SK-N-SH (cell line): Measurements from ENCODE around the gene CTSH. TPM values are rescaled to one million over a fixed set of nuclear protein-coding genes. Genes with fewer than 3 reads are reported as not detected.
A peak's percentile ranks its signal among the peaks of the same experiment; 100 is the strongest.

ENCODE experiments used
- CTCF ChIA-PET: fragments of 300-600, 350-600 bp; formaldehyde crosslinking; extraction: SDS; loops from one replicate; lab custom pipeline; 2021; lab: Yijun Ruan, JAX
- POLR2A ChIA-PET: fragments of 350-600 bp; sonication (Branson Sonifier 250); formaldehyde crosslinking; extraction: SDS; loops from one replicate; lab custom pipeline; 2020; ENCODE audit warnings: antibody characterized with exemption, inconsistent platforms; lab: Yijun Ruan, JAX
- DNase-seq: peaks from one replicate; pipeline ENCODE4 v3.0.0; 2012
- H2AFZ ChIP-seq: fragments of 200-600 bp; sonication (generic); 2 replicates; pipeline ENCODE4 v1.8.1; 2016; ENCODE audit warnings: antibody characterized with exemption, mild to moderate bottlenecking, low read depth
- H3F3A ChIP-seq: fragments of 200-600 bp; sonication (generic); replicated peaks from 2 replicates; pipeline ENCODE3; 2016; ENCODE audit warnings: antibody characterized with exemption, mild to moderate bottlenecking; ENCODE audit not compliant: insufficient read depth
- H3K27ac ChIP-seq, 2 experiments: fragments of 200-500 bp in 1 of 2; fragments of 200-600 bp in 1 of 2; sonication (Bioruptor generic) in 1 of 2; sonication (generic), shearing (Covaris generic) in 1 of 2; 2 replicates each; pipeline versions ENCODE4 v1.5.1 to v1.6.1; 2014 to 2016; ENCODE audit warnings: low read depth in 2 of 2, inconsistent platforms in 1 of 2, low read length in 1 of 2, mild to moderate bottlenecking in 1 of 2, mixed read lengths in 1 of 2
- H3K27me3 ChIP-seq: fragments of 200-600 bp; sonication (generic), shearing (Covaris generic); 2 replicates; pipeline ENCODE4 v1.6.1; 2016; ENCODE audit warnings: mixed run types; ENCODE audit not compliant: insufficient read depth
- H3K36me3 ChIP-seq, 2 experiments: fragments of 200-500 bp in 1 of 2; fragments of 200-600 bp in 1 of 2; sonication (Bioruptor generic) in 1 of 2; sonication (generic) in 1 of 2; replicated peaks in 1 of 2; 2 replicates each; pipeline versions ENCODE3 to v1.5.1; 2014 to 2016; ENCODE audit warnings: low read length in 1 of 2, mild to moderate bottlenecking in 1 of 2; ENCODE audit not compliant: insufficient read depth in 2 of 2, control insufficient read depth in 1 of 2
- H3K4me1 ChIP-seq, 2 experiments: fragments of 200-500 bp in 1 of 2; fragments of 200-600 bp in 1 of 2; sonication (Bioruptor generic) in 1 of 2; sonication (generic), shearing (Covaris generic) in 1 of 2; 2 replicates each; pipeline versions ENCODE4 v1.5.1 to v1.6.1; 2014 to 2016; ENCODE audit warnings: low read depth in 1 of 2, low read length in 1 of 2, mixed run types in 1 of 2; ENCODE audit not compliant: insufficient read depth in 2 of 2, control insufficient read depth in 1 of 2
- H3K4me2 ChIP-seq: fragments of 200-600 bp; sonication (generic), shearing (Covaris generic); 2 replicates; pipeline ENCODE4 v1.6.1; 2017; ENCODE audit warnings: mixed run types
- H3K4me3 ChIP-seq, 2 experiments: fragments of 200-500 bp in 1 of 2; fragments of 200-600 bp in 1 of 2; sonication (Bioruptor generic) in 1 of 2; sonication (generic), shearing (Covaris generic) in 1 of 2; 2 replicates each; pipeline versions ENCODE4 v1.5.1 to v1.8.1; 2014 to 2016; ENCODE audit warnings: low read depth in 2 of 2, inconsistent platforms in 1 of 2, low read length in 1 of 2, mild to moderate bottlenecking in 1 of 2, mixed read lengths in 1 of 2, moderate library complexity in 1 of 2
- H3K79me2 ChIP-seq: fragments of 200-600 bp; sonication (generic); 2 replicates; pipeline ENCODE4 v1.8.1; 2017; ENCODE audit warnings: mild to moderate bottlenecking; ENCODE audit not compliant: insufficient read depth
- H3K9ac ChIP-seq: fragments of 200-600 bp; sonication (generic); 2 replicates; pipeline ENCODE4 v1.6.1; 2017; ENCODE audit warnings: mixed run types
- H3K9me2 ChIP-seq: fragments of 200-600 bp; sonication (generic); 2 replicates; pipeline ENCODE4 v1.6.1; 2017; ENCODE audit warnings: mixed run types
- H3K9me3 ChIP-seq: fragments of 200-600 bp; sonication (generic); 2 replicates; pipeline ENCODE4 v1.6.1; 2017; ENCODE audit warnings: mixed run types, mild to moderate bottlenecking, moderate library complexity
- H4K20me1 ChIP-seq: fragments of 200-600 bp; sonication (generic); 2 replicates; pipeline ENCODE4 v1.6.1; 2017; ENCODE audit warnings: mild to moderate bottlenecking, mixed run types; ENCODE audit not compliant: insufficient read depth
- EP300 ChIP-seq, 2 experiments: IDR thresholded peaks; 2 replicates each; pipeline versions ENCODE4 v1.4.0 to v1.6.1; 2012; ENCODE audit warnings: borderline replicate concordance in 1 of 2, low read depth in 1 of 2, low read length in 1 of 2
- EZH2phosphoT487 ChIP-seq: fragments of 200-600 bp; sonication (generic); IDR thresholded peaks from 2 replicates; pipeline ENCODE4 v1.6.1; 2017; ENCODE audit warnings: low read depth, mixed run types, mild to moderate bottlenecking, antibody characterized with exemption, moderate library complexity, borderline replicate concordance
- FOXJ3 ChIP-seq: sonication (generic); formaldehyde crosslinking; IDR thresholded peaks from 2 replicates; pipeline ENCODE4 v1.5.1; 2020; ENCODE audit warnings: mild to moderate bottlenecking, missing genetic modification reagents
- JUND ChIP-seq: IDR thresholded peaks from 2 replicates; pipeline ENCODE4 v1.4.0; 2012
- NFIC ChIP-seq: IDR thresholded peaks from 2 replicates; pipeline ENCODE4 v1.4.0; 2012; ENCODE audit warnings: borderline replicate concordance
- NRF1 ChIP-seq: IDR thresholded peaks from 2 replicates; pipeline ENCODE4 v1.6.1; 2012; ENCODE audit warnings: low read depth, mild to moderate bottlenecking, low read length
- POLR2AphosphoS5 ChIP-seq: IDR thresholded peaks from 2 replicates; pipeline ENCODE4 v1.6.1; 2012; ENCODE audit warnings: low read depth, low read length
- RFX5 ChIP-seq: IDR thresholded peaks from 2 replicates; pipeline ENCODE4 v1.6.1; 2012; ENCODE audit warnings: mild to moderate bottlenecking, improper control_type of control experiment, low read length
- RXRA ChIP-seq: IDR thresholded peaks from 2 replicates; pipeline ENCODE4 v1.4.0; 2012; ENCODE audit warnings: low read depth, mild to moderate bottlenecking, borderline replicate concordance
- SMC3 ChIP-seq: IDR thresholded peaks from 2 replicates; pipeline ENCODE4 v1.6.1; 2012; ENCODE audit warnings: low read depth, low read length, improper control_type of control experiment
- TAF1 ChIP-seq: IDR thresholded peaks from 2 replicates; pipeline ENCODE4 v1.6.1; 2012; ENCODE audit warnings: low read depth, mild to moderate bottlenecking, low read length, moderate library complexity, borderline replicate concordance
- TEAD4 ChIP-seq: IDR thresholded peaks from 2 replicates; pipeline ENCODE4 v1.4.0; 2012; ENCODE audit warnings: mild to moderate bottlenecking, borderline replicate concordance; ENCODE audit not compliant: insufficient read depth
- WGBS: methylation state at CpG from one replicate; pipeline ENCODE4 v1.1.6; 2017; ENCODE audit warnings: low lambda C conversion rate; 5-methylcytosine and 5-hydroxymethylcytosine counted together
- polyA plus RNA-seq, 3 experiments: library from polyadenylated mRNA; depleted of rRNA; stranded (reverse); fragments of >200 nt; gene quantifications; 2 replicates each; pipeline ENCODE4 v1.2.3, GENCODE V29; 2012
- TF ChIP-seq, protein P1 (sequence below): IDR thresholded peaks from 2 replicates; pipeline ENCODE4 v1.6.1; 2012; ENCODE audit warnings: mild to moderate bottlenecking, low read depth, low read length, moderate library complexity
- TF ChIP-seq, protein P2 (sequence below): IDR thresholded peaks from 2 replicates; pipeline ENCODE4 v1.4.0; 2012; ENCODE audit warnings: low read depth
- TF ChIP-seq, protein P3 (sequence below): fragments of 200-600 bp; sonication (generic); IDR thresholded peaks from 2 replicates; pipeline ENCODE4 v1.6.1; 2017; ENCODE audit warnings: antibody characterized with exemption, mild to moderate bottlenecking, moderate library complexity

The CTSH gene
- polyA plus RNA-seq, 1 of the 3 experiments (the other 2 are of a cell fraction): 22.7 TPM

DNA sequence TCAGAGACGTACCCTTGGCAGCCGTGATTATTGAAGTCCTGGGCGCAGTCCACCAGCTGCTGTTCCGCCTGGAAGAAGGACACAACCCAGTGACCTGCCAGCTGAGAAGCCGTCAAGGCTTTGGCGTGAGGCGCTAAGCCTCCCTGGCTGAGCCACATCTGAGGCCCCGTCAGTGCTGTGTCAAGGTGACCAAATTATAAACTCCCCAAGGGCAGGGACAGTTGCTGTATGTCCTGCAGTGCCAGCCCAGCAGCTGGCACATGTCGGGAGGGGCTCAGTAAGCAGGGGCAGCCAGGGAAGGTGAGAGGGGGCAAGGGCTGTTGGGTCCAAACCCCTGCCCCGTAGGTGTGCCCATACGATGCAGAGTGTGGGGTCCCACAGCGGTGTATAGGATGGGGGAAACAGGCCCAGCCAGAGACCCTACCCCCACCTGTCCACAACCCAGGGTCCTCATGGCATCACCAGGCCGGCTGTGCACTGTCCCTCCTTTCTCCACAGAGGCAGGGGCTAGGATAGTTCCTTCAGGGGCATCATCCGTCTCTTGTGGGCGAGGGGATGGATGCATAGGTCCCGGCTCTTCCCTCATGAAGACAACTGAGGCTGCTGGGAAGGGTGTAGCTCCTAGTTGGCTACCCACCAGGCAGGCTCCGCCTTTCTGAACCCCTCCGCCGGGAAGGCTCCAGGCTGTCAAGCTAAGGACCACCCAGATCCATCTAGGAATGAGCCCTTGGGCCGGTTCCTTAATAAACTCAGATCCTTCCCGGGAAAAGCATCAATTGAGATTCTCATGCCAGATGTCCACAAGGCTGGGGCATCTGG lies 13.2 kb downstream of the CTSH start:
- Histone ChIP-seq H3K4me1 (peaks cover 8 to 31% of the 10 kb centered on the region in 2 experiments; a peak in 3 of 4 replicates), H3K27ac (peak overlapping the region in 1 of 2 experiments; percentile 82; a peak in 2 of 4 replicates), H3K4me3 (no peak overlapping the region), H3K9ac (no peak overlapping the region), H4K20me1 (peaks cover 3% of the 10 kb centered on the region; the same call in 1 of the 2 replicates), H2AFZ (no peak overlapping the region), H3K4me2 (peak overlapping the region; percentile 73; the same call in 1 of the 2 replicates), H3K36me3 (peaks cover 0 to 7% of the 10 kb centered on the region in 2 experiments), H3K79me2 (no peaks in the 10 kb centered on the region), H3K27me3 (no peaks in the 10 kb centered on the region), H3K9me3 (no peaks in the 10 kb centered on the region), H3F3A (no peaks in the 10 kb centered on the region), H3K9me2 (no peaks in the 10 kb centered on the region)
- WGBS: 89% methylated on average over 8 of the region's 21 CpGs
- ChIA-PET CTCF (interaction anchor here (0.8 to 4.7 kb wide), 4 partner anchors 22 to 253 kb away, joined by 3 to 18 read pairs (median 10); no protein-coding TSS in a partner anchor), POLR2A (no interaction called here)
- no peak for DNase-seq
- TF ChIP-seq TEAD4: no peak
- TF ChIP-seq, protein P1, sequence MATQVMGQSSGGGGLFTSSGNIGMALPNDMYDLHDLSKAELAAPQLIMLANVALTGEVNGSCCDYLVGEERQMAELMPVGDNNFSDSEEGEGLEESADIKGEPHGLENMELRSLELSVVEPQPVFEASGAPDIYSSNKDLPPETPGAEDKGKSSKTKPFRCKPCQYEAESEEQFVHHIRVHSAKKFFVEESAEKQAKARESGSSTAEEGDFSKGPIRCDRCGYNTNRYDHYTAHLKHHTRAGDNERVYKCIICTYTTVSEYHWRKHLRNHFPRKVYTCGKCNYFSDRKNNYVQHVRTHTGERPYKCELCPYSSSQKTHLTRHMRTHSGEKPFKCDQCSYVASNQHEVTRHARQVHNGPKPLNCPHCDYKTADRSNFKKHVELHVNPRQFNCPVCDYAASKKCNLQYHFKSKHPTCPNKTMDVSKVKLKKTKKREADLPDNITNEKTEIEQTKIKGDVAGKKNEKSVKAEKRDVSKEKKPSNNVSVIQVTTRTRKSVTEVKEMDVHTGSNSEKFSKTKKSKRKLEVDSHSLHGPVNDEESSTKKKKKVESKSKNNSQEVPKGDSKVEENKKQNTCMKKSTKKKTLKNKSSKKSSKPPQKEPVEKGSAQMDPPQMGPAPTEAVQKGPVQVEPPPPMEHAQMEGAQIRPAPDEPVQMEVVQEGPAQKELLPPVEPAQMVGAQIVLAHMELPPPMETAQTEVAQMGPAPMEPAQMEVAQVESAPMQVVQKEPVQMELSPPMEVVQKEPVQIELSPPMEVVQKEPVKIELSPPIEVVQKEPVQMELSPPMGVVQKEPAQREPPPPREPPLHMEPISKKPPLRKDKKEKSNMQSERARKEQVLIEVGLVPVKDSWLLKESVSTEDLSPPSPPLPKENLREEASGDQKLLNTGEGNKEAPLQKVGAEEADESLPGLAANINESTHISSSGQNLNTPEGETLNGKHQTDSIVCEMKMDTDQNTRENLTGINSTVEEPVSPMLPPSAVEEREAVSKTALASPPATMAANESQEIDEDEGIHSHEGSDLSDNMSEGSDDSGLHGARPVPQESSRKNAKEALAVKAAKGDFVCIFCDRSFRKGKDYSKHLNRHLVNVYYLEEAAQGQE: no peak
- TF ChIP-seq, protein P2, sequence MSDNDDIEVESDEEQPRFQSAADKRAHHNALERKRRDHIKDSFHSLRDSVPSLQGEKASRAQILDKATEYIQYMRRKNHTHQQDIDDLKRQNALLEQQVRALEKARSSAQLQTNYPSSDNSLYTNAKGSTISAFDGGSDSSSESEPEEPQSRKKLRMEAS: no peak

DNA sequence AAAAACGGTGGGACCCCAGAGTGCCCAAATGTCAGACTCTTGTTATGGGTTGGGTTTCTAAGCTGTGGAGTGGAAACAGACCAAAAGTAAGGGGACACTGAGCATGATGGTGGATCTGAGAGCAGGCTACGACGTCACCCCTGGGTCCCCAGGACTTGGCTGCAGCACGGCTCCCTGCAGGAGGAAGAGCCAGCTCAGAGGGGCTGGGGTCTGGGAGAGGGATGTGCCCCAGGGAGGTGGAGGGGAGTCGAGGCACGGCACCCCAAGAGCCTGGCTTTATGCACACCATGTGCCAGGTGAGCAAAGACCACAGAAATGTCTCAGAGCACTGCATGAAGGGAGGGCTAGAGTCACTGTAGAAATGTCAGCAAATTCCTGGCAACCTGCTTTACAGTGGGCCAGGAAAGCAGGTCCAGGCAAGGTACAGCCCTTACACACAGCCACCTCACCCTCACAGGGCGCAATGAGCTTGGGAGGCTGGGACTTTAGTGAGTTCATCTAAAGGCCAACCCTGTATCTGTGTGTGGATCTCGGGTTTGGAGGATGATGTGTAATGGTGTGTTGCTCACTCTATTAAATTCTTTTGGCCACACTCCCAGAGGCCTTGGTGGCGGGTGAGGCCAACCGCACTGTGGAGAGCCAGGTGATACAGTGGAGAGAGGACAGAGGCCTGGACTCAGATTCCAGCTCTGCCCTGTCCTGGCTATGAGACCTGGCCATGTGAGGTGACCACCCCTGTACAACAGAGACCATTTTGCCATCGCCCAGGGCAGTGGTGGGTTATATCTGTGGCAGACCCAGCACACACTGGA lies 14.1 kb downstream of the CTSH start:
- no peaks in the 10 kb centered on the region for H3K27me3 ChIP-seq
- CTCF ChIA-PET: interaction anchor here (0.8 to 4.7 kb wide), 4 partner anchors 21 to 254 kb away, joined by 3 to 18 read pairs (median 10); no protein-coding TSS in a partner anchor
- H3K4me1 ChIP-seq: peaks cover 8 to 31% of the 10 kb centered on the region in 2 experiments; a peak in 3 of 4 replicates
- H3K9me2 ChIP-seq: no peaks in the 10 kb centered on the region
- H4K20me1 ChIP-seq: peaks cover 3% of the 10 kb centered on the region; the same call in 1 of the 2 replicates
- H3K4me3 ChIP-seq: no peak overlapping the region
- H3K36me3 ChIP-seq: peaks cover 0 to 7% of the 10 kb centered on the region in 2 experiments
- POLR2A ChIA-PET: no interaction called here
- peak; percentile 72 for DNase-seq
- H3K9ac ChIP-seq: no peak overlapping the region
- no peak overlapping the region for H2AFZ ChIP-seq
- 40% methylated on average over 10 of the region's 11 CpGs for WGBS
- H3K27ac ChIP-seq: peak overlapping the region; percentile 30 to 82
- H3K79me2 ChIP-seq: no peaks in the 10 kb centered on the region
- H3K4me2 ChIP-seq: peak overlapping the region; percentile 73
- H3K9me3 ChIP-seq: no peaks in the 10 kb centered on the region
- H3F3A ChIP-seq: no peaks in the 10 kb centered on the region
- TF ChIP-seq SMC3 (no peak), POLR2AphosphoS5 (no peak), RXRA (peak; percentile 100), EP300 (IDR thresholded peaks at IDR 0.05; ENCODE audit: borderline replicate concordance in 1 of 2, low read depth in 1 of 2, low read length in 1 of 2) (peak; percentile 49 to 57; a peak in 3 of 4 replicates), TEAD4 (0 out of 2 replicates have a peak, but pooled peaks have one; percentile 12), TAF1 (no peak), RFX5 (no peak), NRF1 (no peak), NFIC (peak; percentile 91), EZH2phosphoT487 (no peak), JUND (peak; percentile 61; the same call in 1 of the 2 replicates), FOXJ3 (no peak)
- TF ChIP-seq, protein P3, sequence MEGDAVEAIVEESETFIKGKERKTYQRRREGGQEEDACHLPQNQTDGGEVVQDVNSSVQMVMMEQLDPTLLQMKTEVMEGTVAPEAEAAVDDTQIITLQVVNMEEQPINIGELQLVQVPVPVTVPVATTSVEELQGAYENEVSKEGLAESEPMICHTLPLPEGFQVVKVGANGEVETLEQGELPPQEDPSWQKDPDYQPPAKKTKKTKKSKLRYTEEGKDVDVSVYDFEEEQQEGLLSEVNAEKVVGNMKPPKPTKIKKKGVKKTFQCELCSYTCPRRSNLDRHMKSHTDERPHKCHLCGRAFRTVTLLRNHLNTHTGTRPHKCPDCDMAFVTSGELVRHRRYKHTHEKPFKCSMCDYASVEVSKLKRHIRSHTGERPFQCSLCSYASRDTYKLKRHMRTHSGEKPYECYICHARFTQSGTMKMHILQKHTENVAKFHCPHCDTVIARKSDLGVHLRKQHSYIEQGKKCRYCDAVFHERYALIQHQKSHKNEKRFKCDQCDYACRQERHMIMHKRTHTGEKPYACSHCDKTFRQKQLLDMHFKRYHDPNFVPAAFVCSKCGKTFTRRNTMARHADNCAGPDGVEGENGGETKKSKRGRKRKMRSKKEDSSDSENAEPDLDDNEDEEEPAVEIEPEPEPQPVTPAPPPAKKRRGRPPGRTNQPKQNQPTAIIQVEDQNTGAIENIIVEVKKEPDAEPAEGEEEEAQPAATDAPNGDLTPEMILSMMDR: no peak
